CD14-positive monocyte (primary cell): Measurements from ENCODE around the gene USPL1. TPM values are rescaled to one million over a fixed set of nuclear protein-coding genes. Genes with fewer than 3 reads are reported as not detected.

ENCODE experiments used
- DNase-seq, 3 donors: peaks; one replicate each; pipeline ENCODE4 v3.0.0-alpha.2; 2011 to 2022
- H2AFZ ChIP-seq: 2 replicates; pipeline ENCODE4 v1.6.0; 2012; ENCODE audit warnings: mild to moderate bottlenecking, low read depth, low read length, inconsistent platforms; ENCODE audit not compliant: insufficient read depth, poor library complexity, severe bottlenecking
- H3K27ac ChIP-seq, 2 donors: 1 replicate in 1 of 2; 2 replicates in 1 of 2; pipeline ENCODE4 v1.5.1; 2012 to 2013; ENCODE audit warnings: low read length in 2 of 2, control low read depth in 1 of 2, inconsistent platforms in 1 of 2, low read depth in 1 of 2, mild to moderate bottlenecking in 1 of 2
- H3K27me3 ChIP-seq, 2 donors: one replicate each; pipeline versions ENCODE4 v1.6.0 to v1.6.1; 2011 to 2013; ENCODE audit warnings: low read length in 2 of 2; ENCODE audit not compliant: control insufficient read depth in 2 of 2, insufficient read depth in 2 of 2
- H3K36me3 ChIP-seq, 2 donors: replicated peaks in 1 of 2; 1 replicate in 1 of 2; 2 replicates in 1 of 2; pipeline versions ENCODE4 v1.5.1 to v1.6.1; 2012 to 2013; ENCODE audit warnings: low read length in 2 of 2, control low read depth in 1 of 2, inconsistent platforms in 1 of 2, mild to moderate bottlenecking in 1 of 2; ENCODE audit not compliant: insufficient read depth in 2 of 2, control insufficient read depth in 1 of 2
- H3K4me1 ChIP-seq, 2 donors: 1 replicate in 1 of 2; 2 replicates in 1 of 2; pipeline versions ENCODE4 v1.5.1 to v1.6.1; 2012 to 2013; ENCODE audit warnings: low read length in 2 of 2, control low read depth in 1 of 2, inconsistent platforms in 1 of 2, mild to moderate bottlenecking in 1 of 2, moderate library complexity in 1 of 2; ENCODE audit not compliant: insufficient read depth in 2 of 2, control insufficient read depth in 1 of 2
- H3K4me2 ChIP-seq: replicated peaks from 2 replicates; pipeline ENCODE3; 2012; ENCODE audit warnings: low read length, moderate library complexity, mild to moderate bottlenecking; ENCODE audit not compliant: poor library complexity, severe bottlenecking; ENCODE audit errors: extremely low read depth
- H3K4me3 ChIP-seq, 3 experiments: fragments of 200-600 bp in 1 of 3; sonication (generic) in 1 of 3; replicated peaks in 1 of 3; 1 replicate in 2 of 3; 2 replicates in 1 of 3; pipeline ENCODE4 v1.5.1; 2011 to 2013; ENCODE audit warnings: low read length in 3 of 3, mild to moderate bottlenecking in 3 of 3, control low read depth in 2 of 3, low read depth in 2 of 3, inconsistent platforms in 1 of 3, moderate library complexity in 1 of 3
- H3K79me2 ChIP-seq: 2 replicates; pipeline ENCODE4 v1.6.0; 2012; ENCODE audit warnings: mild to moderate bottlenecking, control low read depth, inconsistent platforms, low read length, moderate library complexity; ENCODE audit not compliant: insufficient read depth
- H3K9ac ChIP-seq: 2 replicates; pipeline ENCODE4 v1.6.0; 2017; ENCODE audit warnings: low read length, mild to moderate bottlenecking; ENCODE audit not compliant: insufficient read depth, poor library complexity, severe bottlenecking
- H3K9me3 ChIP-seq, 2 donors: replicated peaks in 1 of 2; 1 replicate in 1 of 2; 2 replicates in 1 of 2; pipeline versions ENCODE4 v1.5.1 to v1.6.1; 2012 to 2013; ENCODE audit warnings: low read length in 2 of 2, control low read depth in 1 of 2; ENCODE audit not compliant: control insufficient read depth in 1 of 2, insufficient read depth in 1 of 2
- H4K20me1 ChIP-seq: 2 replicates; pipeline ENCODE4 v1.6.0; 2012; ENCODE audit warnings: mild to moderate bottlenecking, low read length, control low read depth, moderate library complexity; ENCODE audit not compliant: insufficient read depth
- H3K27ac Mint-ChIP-seq, 7 donors: one replicate each; pipeline ENCODE4 v1.8.0; 2020; ENCODE audit warnings: mild to moderate bottlenecking in 7 of 7, mixed read lengths in 7 of 7, moderate library complexity in 6 of 7, inconsistent platforms in 2 of 7
- H3K27me3 Mint-ChIP-seq, 3 donors: one replicate each; pipeline ENCODE4 v1.8.0; 2021 to 2022; ENCODE audit warnings: low read depth in 3 of 3, mild to moderate bottlenecking in 3 of 3, mixed read lengths in 3 of 3, moderate library complexity in 3 of 3, inconsistent platforms in 1 of 3
- H3K36me3 Mint-ChIP-seq, 2 donors: one replicate each; pipeline ENCODE4 v1.8.0; 2020; ENCODE audit warnings: mixed read lengths in 2 of 2, inconsistent platforms in 1 of 2, mild to moderate bottlenecking in 1 of 2
- H3K4me1 Mint-ChIP-seq: one replicate; pipeline ENCODE4 v1.8.0; 2020; ENCODE audit warnings: mild to moderate bottlenecking, mixed read lengths
- H3K4me3 Mint-ChIP-seq, 2 donors: one replicate each; pipeline ENCODE4 v1.8.0; 2020; ENCODE audit warnings: mild to moderate bottlenecking in 2 of 2, mixed read lengths in 2 of 2, moderate library complexity in 1 of 2
- H3K9me3 Mint-ChIP-seq, 7 donors: one replicate each; pipeline ENCODE4 v1.8.0; 2020 to 2022; ENCODE audit warnings: mixed read lengths in 7 of 7, mild to moderate bottlenecking in 6 of 7, moderate library complexity in 6 of 7, inconsistent platforms in 2 of 7
- CTCF ChIP-seq: fragments of 200-600 bp; IDR thresholded peaks from one replicate; pipeline ENCODE4 v1.8.0; 2022; ENCODE audit warnings: antibody characterized with exemption, mild to moderate bottlenecking
- WGBS: methylation state at CpG from one replicate; pipeline ENCODE4 v1.1.5; 2013; ENCODE audit warnings: missing lambda C conversion rate; ENCODE audit not compliant: insufficient coverage; 5-methylcytosine and 5-hydroxymethylcytosine counted together
- intact Hi-C, 2 donors: fragments of 100-400 bp; cut with micrococcal nuclease; formaldehyde crosslinking; loops; one replicate each; pipeline versions ENCODE4 v1.15.0 to v1.15.1; 2023
- polyA plus RNA-seq, 3 donors: library from polyadenylated mRNA; depleted of rRNA in 1 of 3; unstranded in 2 of 3; stranded (reverse) in 1 of 3; fragments of 300-500 nt in 2 of 3; fragments of >200 nt in 1 of 3; fragmentation: Illumina TruSeq in 2 of 3; gene quantifications; 1 replicate in 2 of 3; 2 replicates in 1 of 3; pipeline ENCODE4 v1.2.3, GENCODE V29; 2012 to 2021

The USPL1 gene
- polyA plus RNA-seq, 3 donors, result 3.9 to 20.5 (median 5.5) TPM

GRCh38 chr13:30667014-30667413 is 49.3 kb downstream of the USPL1 start:
- H3K27me3 ChIP-seq, result no peaks in the 10 kb centered on the region
- H3K4me3 Mint-ChIP-seq, result no peak overlapping the region
- H3K4me2 ChIP-seq, result no peak overlapping the region
- no peak for TF ChIP-seq CTCF
- H2AFZ ChIP-seq, result no peak overlapping the region
- H3K4me3 ChIP-seq, result no peak overlapping the region
- peaks cover under 1 to 4% (median 1%) of the 10 kb centered on the region in 3 donors for H3K27me3 Mint-ChIP-seq
- H3K9ac ChIP-seq, result no peak overlapping the region
- peaks cover 5% of the 10 kb centered on the region for H3K4me1 Mint-ChIP-seq
- no peak overlapping the region for H3K27ac ChIP-seq
- no peaks in the 10 kb centered on the region for H3K9me3 ChIP-seq
- intact Hi-C loops, result loop anchor here in 1 of 2 donors (10.0 kb wide), 1 partner anchor 198 kb away; no protein-coding TSS in a partner anchor
- 100% methylated on average over 1 of the region's 4 CpGs for WGBS
- DNase-seq, result no peak
- no peaks in the 10 kb centered on the region for H3K36me3 ChIP-seq
- no peaks in the 10 kb centered on the region for H4K20me1 ChIP-seq
- no peaks in the 10 kb centered on the region for H3K36me3 Mint-ChIP-seq
- no peaks in the 10 kb centered on the region for H3K79me2 ChIP-seq
- no peak overlapping the region for H3K27ac Mint-ChIP-seq
- H3K9me3 Mint-ChIP-seq, result peaks cover 0 to 7% (median 0%) of the 10 kb centered on the region in 7 donors
- H3K4me1 ChIP-seq, result peaks cover 26 to 29% of the 10 kb centered on the region in 2 donors

GRCh38 chr13:30668312-30668711 is 50.6 kb downstream of the USPL1 start:
- no peak overlapping the region for H3K4me3 Mint-ChIP-seq
- intact Hi-C loops, result loop anchor here in 1 of 2 donors (10.0 kb wide), 1 partner anchor 196 kb away; no protein-coding TSS in a partner anchor
- no peak for TF ChIP-seq CTCF
- Histone ChIP-seq H3K9ac (no peak overlapping the region), H2AFZ (no peak overlapping the region), H3K4me3 (no peak overlapping the region), H3K36me3 (no peaks in the 10 kb centered on the region), H3K4me2 (no peak overlapping the region), H3K27ac (no peak overlapping the region), H3K9me3 (no peaks in the 10 kb centered on the region), H3K4me1 (peaks cover 18 to 20% of the 10 kb centered on the region in 2 donors), H4K20me1 (no peaks in the 10 kb centered on the region), H3K79me2 (no peaks in the 10 kb centered on the region), H3K27me3 (no peaks in the 10 kb centered on the region)
- H3K9me3 Mint-ChIP-seq, result peaks cover 0 to 1% (median 0%) of the 10 kb centered on the region in 7 donors
- 100% methylated on average over 3 of the region's 4 CpGs for WGBS
- H3K36me3 Mint-ChIP-seq, result no peaks in the 10 kb centered on the region
- peaks cover 5% of the 10 kb centered on the region for H3K4me1 Mint-ChIP-seq
- no peak for DNase-seq
- peak overlapping the region in 1 of 7 donors; percentile 23 for H3K27ac Mint-ChIP-seq
- peaks cover 1 to 4% (median 2%) of the 10 kb centered on the region in 3 donors for H3K27me3 Mint-ChIP-seq
